HepG2 (cell line): Measurements from ENCODE around the gene SYNDIG1. TPM values are rescaled to one million over a fixed set of nuclear protein-coding genes. Genes with fewer than 3 reads are reported as not detected.

ENCODE experiments used
- ATAC-seq: fragments of 200-7000 bp; cut with Tn5 transposase; 3 replicates; pipeline ENCODE4 v1.9.1; 2020; ENCODE audit warnings: mild to moderate bottlenecking, moderate library complexity
- BruUV-seq: library from RNA; stranded (reverse); fragments of 400-500 nt; replicated peaks from 2 replicates; lab custom pipeline; 2021; lab: Mats Ljungman, UMichigan
- CTCF ChIA-PET: fragments of 300-600 bp; formaldehyde crosslinking; extraction: SDS; loops from one replicate; lab custom pipeline; 2021; ENCODE audit warnings: low total read pairs, inconsistent platforms, low intra/inter-chr PET ratio; lab: Yijun Ruan, JAX
- POLR2A ChIA-PET: fragments of 350-600 bp; sonication (Branson Sonifier 250); formaldehyde crosslinking; loops from one replicate; lab custom pipeline; 2020; ENCODE audit warnings: antibody characterized with exemption, inconsistent platforms; lab: Yijun Ruan, JAX
- DNase-seq: peaks from one replicate; pipeline ENCODE4 v3.0.0-alpha.2; 2015; ENCODE audit warnings: low spot score
- FAIRE-seq: peaks from 3 replicates; lab custom pipeline; 2011; peaks lifted over from hg19 to GRCh38; lab: Jason Lieb, UNC
- H2AFZ ChIP-seq: one replicate; pipeline ENCODE4 v1.6.1; 2011; ENCODE audit warnings: low read length, inconsistent platforms
- H3K27ac ChIP-seq: fragments of 300-600 bp; 3 replicates; pipeline ENCODE4 v1.8.0; 2011; ENCODE audit warnings: mixed run types, mild to moderate bottlenecking, mixed read lengths, low read length, inconsistent platforms; ENCODE audit not compliant: insufficient read depth; ENCODE audit errors: extremely low read length
- H3K27me3 ChIP-seq, 2 experiments: fragments of 200-600 bp in 1 of 2; 2 replicates in 1 of 2; 3 replicates in 1 of 2; pipeline versions ENCODE4 v1.6.0 to v1.8.0; 2011; ENCODE audit warnings: low read length in 2 of 2, mild to moderate bottlenecking in 2 of 2, moderate library complexity in 2 of 2, inconsistent platforms in 1 of 2; ENCODE audit not compliant: insufficient read depth in 2 of 2, control insufficient read depth in 1 of 2
- H3K36me3 ChIP-seq, 2 experiments: fragments of 200-600 bp in 1 of 2; replicated peaks in 1 of 2; 2 replicates in 1 of 2; 3 replicates in 1 of 2; pipeline versions ENCODE4 v1.5.1 to v1.8.0; 2011; ENCODE audit warnings: low read length in 2 of 2, inconsistent platforms in 1 of 2; ENCODE audit not compliant: insufficient read depth in 2 of 2, control insufficient read depth in 1 of 2
- H3K4me1 ChIP-seq: 2 replicates; pipeline ENCODE4 v1.5.1; 2012; ENCODE audit warnings: low read length, inconsistent platforms; ENCODE audit not compliant: insufficient read depth
- H3K4me2 ChIP-seq: 2 replicates; pipeline ENCODE4 v1.6.0; 2011; ENCODE audit warnings: low read depth, low read length, inconsistent platforms
- H3K4me3 ChIP-seq, 3 experiments: fragments of 200-600 bp in 1 of 3; sonication (generic), shearing (Covaris generic) in 1 of 3; replicated peaks in 1 of 3; 2 replicates each; pipeline ENCODE4 v1.5.1; 2011 to 2016; ENCODE audit warnings: low read length in 3 of 3, inconsistent platforms in 2 of 3, low read depth in 2 of 3, mild to moderate bottlenecking in 2 of 3, control low read depth in 1 of 3, mixed read lengths in 1 of 3; ENCODE audit not compliant: insufficient read depth in 1 of 3
- H3K79me2 ChIP-seq: one replicate; pipeline ENCODE4 v1.6.1; 2011; ENCODE audit warnings: low read length, inconsistent platforms; ENCODE audit not compliant: insufficient read depth
- H3K9ac ChIP-seq: 2 replicates; pipeline ENCODE4 v1.6.0; 2011; ENCODE audit warnings: mild to moderate bottlenecking, low read depth, low read length, inconsistent platforms; ENCODE audit not compliant: insufficient read depth
- H3K9me3 ChIP-seq: 2 replicates; pipeline ENCODE4 v1.5.1; 2012; ENCODE audit warnings: mild to moderate bottlenecking, low read length
- H4K20me1 ChIP-seq: 2 replicates; pipeline ENCODE4 v1.6.0; 2011; ENCODE audit warnings: inconsistent platforms, mild to moderate bottlenecking, low read length, moderate library complexity; ENCODE audit not compliant: insufficient read depth
- FOXK1 ChIP-seq: sonication (generic); formaldehyde crosslinking; IDR thresholded peaks from 2 replicates; pipeline ENCODE4 v1.4.0; 2020; ENCODE audit warnings: low read depth, missing genetic modification reagents, borderline replicate concordance
- PCBP2 ChIP-seq: fragments of 200-400 bp; formaldehyde crosslinking; optimal IDR thresholded peaks from 2 replicates; pipeline ENCODE3; 2018; ENCODE audit warnings: low read length, low read depth; ENCODE audit not compliant: poor library complexity, severe bottlenecking
- SIN3B ChIP-seq: fragments of 150-350 bp; IDR thresholded peaks from 2 replicates; pipeline ENCODE4 v1.6.1; 2014; ENCODE audit warnings: low read length
- SIX1 ChIP-seq: sonication (generic); formaldehyde crosslinking; IDR thresholded peaks from 2 replicates; pipeline ENCODE4 v1.4.0; 2020; ENCODE audit warnings: missing genetic modification reagents, borderline replicate concordance
- ZMYM3 ChIP-seq: sonication (generic); formaldehyde crosslinking; IDR thresholded peaks from 2 replicates; pipeline ENCODE4 v1.5.1; 2020; ENCODE audit warnings: mild to moderate bottlenecking, missing genetic modification reagents
- ZNF446 ChIP-seq: sonication (generic); formaldehyde crosslinking; IDR thresholded peaks from 2 replicates; pipeline ENCODE4 v1.5.0; 2020; ENCODE audit warnings: mild to moderate bottlenecking, missing genetic modification reagents
- WGBS: methylation state at CpG from one replicate; pipeline ENCODE4 v1.1.6; 2017; ENCODE audit warnings: low lambda C conversion rate; 5-methylcytosine and 5-hydroxymethylcytosine counted together
- in situ Hi-C: cut with HindIII; loops from 2 replicates; pipeline ENCODE4 v1.10.0; 2017; ENCODE audit warnings: low pct_unique_long_range_greater_than_20kb; ENCODE audit not compliant: extremely low pct_ligation_motif_present
- intact Hi-C: fragments of 100-400 bp; cut with micrococcal nuclease; formaldehyde crosslinking; loops from one replicate; pipeline ENCODE4 v1.10.0; 2022; ENCODE audit not compliant: unreplicated experiment
- polyA plus RNA-seq, 8 experiments: library from polyadenylated mRNA; depleted of rRNA in 3 of 8; stranded (reverse) in 7 of 8; unstranded in 1 of 8; fragments of >200 nt; fragmentation: Illumina TruSeq in 4 of 8; extraction: Trizol in 4 of 8; gene quantifications; 2 replicates each; pipeline versions ENCODE4 v1.2.1 to v1.2.3, GENCODE V29; 2011 to 2016; ENCODE audit warnings: low read depth in 4 of 8, missing spikeins in 1 of 8, mixed read lengths in 1 of 8; ENCODE audit not compliant: insufficient read depth in 1 of 8
- total RNA-seq, 5 experiments: library from RNA; depleted of rRNA; stranded (reverse); fragments of >200 nt; fragmentation: Illumina TruSeq; extraction: Trizol; gene quantifications; 2 replicates each; pipeline ENCODE4 v1.2.3, GENCODE V29; 2016; ENCODE audit warnings: low read depth in 1 of 5
- TF ChIP-seq, protein P1 (sequence below): IDR thresholded peaks from 2 replicates; pipeline ENCODE4 v1.6.1; 2012; ENCODE audit warnings: low read depth, low read length, improper control_type of control experiment

The SYNDIG1 gene
- total and polyA plus RNA-seq, 2 of the 13 experiments (the other 11 are each of a cell fraction or from before 2014, with no cell fraction given), result not detected

- in situ Hi-C loops, result no loop called here
- POLR2A ChIA-PET, result no interaction called here
- no peak for DNase-seq
- ATAC-seq, result no peak
- no peak overlapping the region for H3K4me2 ChIP-seq
- intact Hi-C loops, result no loop called here
- no peak overlapping the region for H3K9ac ChIP-seq
- H2AFZ ChIP-seq, result no peak overlapping the region
- H3K4me3 ChIP-seq, result no peak overlapping the region
- FAIRE-seq, result no peak
- H3K27ac ChIP-seq, result no peak overlapping the region
- BruUV-seq, result no TSS peak
- no peaks in the 10 kb centered on the region for H4K20me1 ChIP-seq
- CTCF ChIA-PET, result no interaction called here
- no peaks in the 10 kb centered on the region for H3K9me3 ChIP-seq
- TF ChIP-seq, protein P1, sequence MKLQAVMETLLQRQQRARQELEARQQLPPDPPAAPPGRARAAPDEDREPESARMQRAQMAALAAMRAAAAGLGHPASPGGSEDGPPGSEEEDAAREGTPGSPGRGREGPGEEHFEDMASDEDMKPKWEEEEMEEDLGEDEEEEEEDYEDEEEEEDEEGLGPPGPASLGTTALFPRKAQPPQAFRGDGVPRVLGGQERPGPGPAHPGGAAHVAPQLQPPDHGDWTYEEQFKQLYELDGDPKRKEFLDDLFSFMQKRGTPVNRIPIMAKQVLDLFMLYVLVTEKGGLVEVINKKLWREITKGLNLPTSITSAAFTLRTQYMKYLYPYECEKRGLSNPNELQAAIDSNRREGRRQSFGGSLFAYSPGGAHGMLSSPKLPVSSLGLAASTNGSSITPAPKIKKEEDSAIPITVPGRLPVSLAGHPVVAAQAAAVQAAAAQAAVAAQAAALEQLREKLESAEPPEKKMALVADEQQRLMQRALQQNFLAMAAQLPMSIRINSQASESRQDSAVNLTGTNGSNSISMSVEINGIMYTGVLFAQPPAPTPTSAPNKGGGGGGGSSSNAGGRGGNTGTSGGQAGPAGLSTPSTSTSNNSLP, result no peak
- TF ChIP-seq ZNF446 (CRISPR knock-in tag) (no peak), PCBP2 (no peak), FOXK1 (CRISPR knock-in tag) (no peak), SIX1 (CRISPR knock-in tag) (no peak), ZMYM3 (CRISPR knock-in tag) (no peak), SIN3B (no peak)
- H3K27me3 ChIP-seq, result peaks cover 0 to 10% of the 10 kb centered on the region in 2 experiments; a peak in 2 of 5 replicates
- H3K4me1 ChIP-seq, result no peaks in the 10 kb centered on the region
- 26% methylated on average over 8 of the region's 8 CpGs for WGBS
- no peaks in the 10 kb centered on the region for H3K36me3 ChIP-seq
- no peaks in the 10 kb centered on the region for H3K79me2 ChIP-seq
Measured at GRCh38 chr20:24490598-24490997, 21.2 kb downstream of the SYNDIG1 start.
